ENCODE results near the gene MAST4.

Gene MAST4

GRCh38 chr5:67189931-67190330 is 593.7 kb downstream of the MAST4 start:
- H3K27me3 ChIP-seq (ENCODE audit: control insufficient read depth, low read length) = no peaks in the 10 kb centered on the region
- no peaks in the 10 kb centered on the region for H3K9me2 ChIP-seq (replicated peaks; ENCODE audit: control insufficient read depth, low read length)
- peaks cover 100% of the 10 kb centered on the region for H3K79me2 ChIP-seq (ENCODE audit: control insufficient read depth, low read length)
- peaks cover 7% of the 10 kb centered on the region for H3F3A ChIP-seq (ENCODE audit: control insufficient read depth, insufficient read depth)
- peak overlapping the region; percentile 85 for H3K4me2 ChIP-seq (ENCODE audit: low read length)
- peaks cover 85% of the 10 kb centered on the region for H3K4me1 ChIP-seq (ENCODE audit: control insufficient read depth, low read length)
- peak overlapping the region; percentile 51 for H3K4me3 ChIP-seq (ENCODE audit: low read length)
- peaks cover 3% of the 10 kb centered on the region; the same call in 1 of the 2 replicates for H4K20me1 ChIP-seq (ENCODE audit: control insufficient read depth, insufficient read depth, low read depth, low read length)
- no peak overlapping the region for H3K27ac ChIP-seq (ENCODE audit: low read depth, low read length)
- H3K36me3 ChIP-seq (ENCODE audit: control insufficient read depth, low read length) = peaks cover 92% of the 10 kb centered on the region
- no peaks in the 10 kb centered on the region for H3K9me3 ChIP-seq (ENCODE audit: control insufficient read depth, insufficient read depth, low read length)
- TF ChIP-seq EZH2phosphoT487 (IDR thresholded peaks at IDR 0.05; ENCODE audit: borderline replicate concordance, low read length) (no peak), CTCF (IDR thresholded peaks at IDR 0.05; ENCODE audit: low read depth, low read length, poor library complexity, severe bottlenecking) (no peak)

DNA sequence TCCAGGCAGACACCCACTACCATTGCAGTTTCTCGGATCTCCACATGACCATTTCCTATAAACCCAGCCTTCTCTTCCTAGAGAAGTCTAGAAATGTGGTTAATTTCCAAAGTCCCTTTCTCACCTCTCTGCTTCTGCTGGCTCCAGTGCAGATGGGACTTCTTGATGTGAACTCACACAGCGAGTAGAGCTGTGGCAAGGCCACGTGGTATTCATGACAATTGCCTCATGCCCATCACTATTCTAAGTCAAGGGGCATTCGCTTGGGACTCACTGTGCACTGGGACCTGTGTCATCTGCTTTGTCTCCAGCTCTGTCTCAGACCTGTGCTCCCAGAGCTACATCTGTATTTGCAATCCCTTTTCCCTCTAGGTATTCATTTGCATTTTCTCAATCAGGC is 594.2 kb downstream of the MAST4 start:
- peak overlapping the region; percentile 85 for H3K4me2 ChIP-seq (ENCODE audit: low read length)
- H3K27ac ChIP-seq (ENCODE audit: low read depth, low read length) = no peak overlapping the region
- H3K79me2 ChIP-seq (ENCODE audit: control insufficient read depth, low read length) = peaks cover 100% of the 10 kb centered on the region

GRCh38 chr5:67190861-67191260 is 594.7 kb downstream of the MAST4 start:
- Histone ChIP-seq H4K20me1 (ENCODE audit: control insufficient read depth, insufficient read depth, low read depth, low read length) (peaks cover 3% of the 10 kb centered on the region; the same call in 1 of the 2 replicates), H3K9me2 (replicated peaks; ENCODE audit: control insufficient read depth, low read length) (no peaks in the 10 kb centered on the region), H3F3A (ENCODE audit: control insufficient read depth, insufficient read depth) (peaks cover 7% of the 10 kb centered on the region), H3K27me3 (ENCODE audit: control insufficient read depth, low read length) (no peaks in the 10 kb centered on the region), H3K9me3 (ENCODE audit: control insufficient read depth, insufficient read depth, low read length) (no peaks in the 10 kb centered on the region), H3K4me1 (ENCODE audit: control insufficient read depth, low read length) (peaks cover 94% of the 10 kb centered on the region), H3K79me2 (ENCODE audit: control insufficient read depth, low read length) (peaks cover 100% of the 10 kb centered on the region), H3K27ac (ENCODE audit: low read depth, low read length) (no peak overlapping the region), H3K4me3 (ENCODE audit: low read length) (peak overlapping the region; percentile 51), H3K4me2 (ENCODE audit: low read length) (peak overlapping the region; percentile 85), H3K36me3 (ENCODE audit: control insufficient read depth, low read length) (peaks cover 92% of the 10 kb centered on the region)
- TF ChIP-seq CTCF (IDR thresholded peaks at IDR 0.05; ENCODE audit: low read depth, low read length, poor library complexity, severe bottlenecking) = no peak
- no peak for TF ChIP-seq EZH2phosphoT487 (IDR thresholded peaks at IDR 0.05; ENCODE audit: borderline replicate concordance, low read length)

More for the DNA sequence above, 594.2 kb downstream of the MAST4 start:
- Histone ChIP-seq H3K4me3 (ENCODE audit: low read length) (peak overlapping the region; percentile 51), H3F3A (ENCODE audit: control insufficient read depth, insufficient read depth) (peaks cover 7% of the 10 kb centered on the region), H3K4me1 (ENCODE audit: control insufficient read depth, low read length) (peaks cover 90% of the 10 kb centered on the region), H4K20me1 (ENCODE audit: control insufficient read depth, insufficient read depth, low read depth, low read length) (peaks cover 3% of the 10 kb centered on the region; the same call in 1 of the 2 replicates), H3K9me2 (replicated peaks; ENCODE audit: control insufficient read depth, low read length) (no peaks in the 10 kb centered on the region), H3K9me3 (ENCODE audit: control insufficient read depth, insufficient read depth, low read length) (no peaks in the 10 kb centered on the region), H3K27me3 (ENCODE audit: control insufficient read depth, low read length) (no peaks in the 10 kb centered on the region), H3K36me3 (ENCODE audit: control insufficient read depth, low read length) (peaks cover 92% of the 10 kb centered on the region)
- TF ChIP-seq CTCF (IDR thresholded peaks at IDR 0.05; ENCODE audit: low read depth, low read length, poor library complexity, severe bottlenecking) (no peak), EZH2phosphoT487 (IDR thresholded peaks at IDR 0.05; ENCODE audit: borderline replicate concordance, low read length) (no peak)

All from DOHH2 (cell line).